ENCODE data around the gene NTRK3. TPM values are rescaled to one million over a fixed set of nuclear protein-coding genes. Genes with fewer than 3 reads are reported as not detected.

Gene NTRK3
- total RNA-seq, result 0.37 and 0.51 TPM in 2 replicates

DNA sequence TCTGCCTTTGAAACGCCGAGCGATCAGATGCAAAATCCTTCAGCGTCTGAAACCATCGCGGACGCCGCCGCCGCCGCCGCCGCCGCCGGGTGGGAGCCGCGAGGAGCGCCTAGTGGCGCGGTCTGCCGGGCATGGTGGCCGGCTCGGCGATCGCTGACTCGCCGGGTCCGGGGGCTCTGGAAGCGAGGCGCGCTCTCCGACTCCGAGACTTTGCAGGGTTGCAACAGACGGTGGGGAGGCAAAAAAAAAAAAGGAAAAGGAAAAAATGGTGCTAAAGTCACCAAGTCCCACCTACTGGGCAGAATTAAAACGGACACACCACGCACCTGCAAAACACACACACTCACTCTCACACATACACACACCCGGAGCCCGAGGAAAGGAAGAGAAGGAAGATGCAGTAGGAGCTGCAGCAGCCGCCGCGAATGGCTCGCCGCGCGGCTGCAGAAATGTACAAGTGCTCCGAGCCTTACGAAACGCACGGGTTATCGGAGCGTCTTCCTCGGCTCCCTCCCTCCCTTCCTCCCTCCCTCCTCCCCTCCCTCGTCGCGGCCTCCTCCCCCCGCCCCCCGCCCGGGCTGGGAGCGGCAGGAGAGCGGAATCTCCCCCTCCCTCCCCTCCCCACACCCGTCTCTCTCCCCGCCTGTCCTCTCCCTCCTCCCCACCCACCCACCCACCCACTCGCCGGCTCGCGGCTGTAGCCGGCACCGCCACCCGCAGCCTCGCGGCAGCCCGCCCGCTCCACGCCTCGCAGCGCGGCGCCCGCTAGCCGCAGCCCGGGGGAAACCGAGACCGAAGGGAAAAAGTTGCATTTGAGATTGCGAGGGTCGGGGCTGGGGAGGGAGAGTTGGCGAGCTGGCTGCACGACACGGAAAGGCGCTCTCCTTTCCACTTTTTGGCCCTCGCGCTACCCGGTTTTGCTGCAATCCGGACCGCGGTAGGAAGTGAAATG, at the start of gene NTRK3:
NTRK3 (minus strand) TSS at position 461 of the 952 bp plus-strand sequence. CDS start 586 bp downstream, outside the sequence.
- intact Hi-C loops (cut with micrococcal nuclease), result no loop called here

GRCh38 chr15:88303395-88303794, 46.9 kb upstream of the NTRK3 start:
- intact Hi-C loops (cut with micrococcal nuclease), result no loop called here

DNA sequence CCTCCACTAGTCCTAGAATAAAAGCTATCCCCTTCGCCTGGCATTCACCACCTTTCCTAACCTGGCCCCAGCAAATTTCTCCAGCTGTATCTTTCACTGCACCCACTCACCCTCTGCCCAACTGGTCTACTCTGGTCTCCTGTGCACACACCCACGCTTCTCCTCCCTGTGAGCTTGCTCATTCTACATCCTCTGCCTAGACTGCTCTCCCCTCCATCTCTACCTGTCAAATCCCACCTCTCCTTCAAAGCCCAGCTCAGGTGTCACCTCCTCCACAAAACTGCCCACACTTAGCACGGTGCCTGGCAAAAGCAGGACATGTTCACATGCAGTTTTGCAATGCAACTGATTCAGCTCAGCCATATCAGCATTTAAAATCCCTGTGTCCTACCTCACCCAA, 45.8 kb upstream of the NTRK3 start:
- intact Hi-C loops (cut with micrococcal nuclease), result no loop called here

DNA sequence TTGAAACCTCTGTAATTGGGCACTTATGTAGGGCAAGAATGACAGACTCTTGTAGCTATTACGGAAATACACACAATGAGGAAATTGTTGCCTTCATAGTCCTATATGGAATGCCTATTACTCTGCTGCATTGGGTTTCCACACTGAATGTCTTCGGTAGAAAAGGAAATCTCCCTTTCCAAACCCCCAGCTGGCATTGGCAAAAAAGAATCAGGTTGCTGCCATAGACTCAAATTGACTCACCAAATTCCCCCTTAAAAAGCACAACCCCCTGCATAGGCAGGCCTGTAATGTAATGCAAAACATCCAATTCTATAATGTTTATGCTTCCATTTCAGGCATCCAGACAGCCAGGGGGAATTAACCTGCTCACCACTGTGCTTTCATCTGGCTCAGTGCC, 44.8 kb upstream of the NTRK3 start:
- intact Hi-C loops (cut with micrococcal nuclease), result no loop called here

- intact Hi-C loops (cut with micrococcal nuclease), result no loop called here
These were observed 44.3 kb upstream of the NTRK3 start for GRCh38 chr15:88300861-88301260.

DNA sequence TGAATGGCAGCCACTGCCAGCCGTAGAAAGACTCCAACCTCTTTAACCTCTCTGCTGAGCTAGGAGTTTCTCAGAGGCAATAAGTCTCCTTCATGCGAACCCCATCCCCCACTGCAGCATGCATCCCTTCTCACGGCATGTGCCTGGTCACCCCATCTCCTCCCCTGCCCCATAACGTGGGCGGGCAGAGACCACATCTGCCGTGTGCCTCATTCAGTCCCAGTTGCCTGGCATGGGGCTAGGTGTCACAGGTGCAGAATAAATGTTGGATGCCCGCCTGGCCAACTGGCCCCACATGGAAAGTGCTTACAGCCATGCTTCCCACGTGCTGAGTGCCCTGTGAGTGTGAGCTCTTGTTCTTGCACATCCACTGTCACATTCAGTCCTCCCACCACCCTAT, 43.5 kb upstream of the NTRK3 start:
- intact Hi-C loops (cut with micrococcal nuclease), result no loop called here

- intact Hi-C loops (cut with micrococcal nuclease), result no loop called here
These were observed 43.0 kb upstream of the NTRK3 start for GRCh38 chr15:88299497-88299896.

GRCh38 chr15:88288661-88289060, 32.1 kb upstream of the NTRK3 start:
- intact Hi-C loops (cut with micrococcal nuclease), result no loop called here

GRCh38 chr15:88288206-88288605, 31.7 kb upstream of the NTRK3 start:
- intact Hi-C loops (cut with micrococcal nuclease), result no loop called here

DNA sequence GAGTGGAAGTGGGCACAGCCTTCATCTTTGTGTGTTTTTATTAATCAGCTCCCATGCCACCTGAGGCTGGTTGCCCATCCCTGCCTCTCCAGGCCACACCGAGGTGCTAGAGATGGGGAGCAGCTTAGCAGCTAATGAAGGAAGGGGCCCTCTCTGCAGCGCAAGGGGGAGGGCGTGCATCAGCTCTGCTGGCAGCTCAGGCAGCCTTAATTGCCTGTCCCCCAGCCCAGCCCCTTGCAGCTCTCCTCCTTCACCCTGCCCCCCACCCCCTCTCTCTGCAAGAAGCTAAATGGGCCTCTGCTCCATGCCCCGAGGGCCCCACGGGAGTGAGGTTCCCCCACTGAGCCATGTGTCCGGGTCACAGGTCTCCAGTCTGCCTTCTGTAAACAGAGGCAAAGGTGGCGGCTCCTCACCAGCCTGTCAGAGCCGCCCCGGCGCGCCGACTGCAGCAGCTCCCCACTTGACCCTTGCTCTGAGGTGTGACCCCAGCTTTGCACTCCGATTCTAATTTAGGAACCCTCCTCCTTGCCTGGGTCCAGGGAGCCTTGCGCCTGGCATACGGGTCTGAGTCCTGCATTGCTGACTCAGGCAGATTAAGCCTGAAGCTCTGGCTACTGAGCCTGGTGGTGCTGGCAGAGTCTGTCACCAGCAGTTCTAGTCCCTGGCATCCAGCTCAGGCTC, 27.9 kb upstream of the NTRK3 start:
- intact Hi-C loops (cut with micrococcal nuclease), result no loop called here

DNA sequence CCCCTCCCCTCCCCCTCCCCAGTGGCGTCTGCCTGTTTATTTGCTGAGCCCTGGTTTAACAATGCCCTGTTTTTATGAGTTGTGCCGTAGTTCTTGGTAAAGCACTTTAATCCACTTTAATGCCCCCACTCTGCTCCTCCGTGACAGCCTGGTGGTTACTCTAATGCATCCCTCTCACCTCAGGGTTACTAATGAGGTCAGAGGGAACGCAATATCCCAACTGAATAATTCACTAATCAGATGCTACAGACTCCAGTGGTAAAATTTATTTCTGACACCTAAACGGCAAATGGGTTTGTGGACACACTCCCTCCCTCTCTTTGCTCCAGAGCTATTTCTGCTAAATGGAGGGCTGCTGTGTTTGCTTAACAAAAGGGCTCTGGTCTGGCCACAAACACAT, 26.1 kb upstream of the NTRK3 start:
- intact Hi-C loops (cut with micrococcal nuclease), result no loop called here

- intact Hi-C loops (cut with micrococcal nuclease), result no loop called here
These were observed 20.4 kb upstream of the NTRK3 start for GRCh38 chr15:88276821-88277410.

DNA sequence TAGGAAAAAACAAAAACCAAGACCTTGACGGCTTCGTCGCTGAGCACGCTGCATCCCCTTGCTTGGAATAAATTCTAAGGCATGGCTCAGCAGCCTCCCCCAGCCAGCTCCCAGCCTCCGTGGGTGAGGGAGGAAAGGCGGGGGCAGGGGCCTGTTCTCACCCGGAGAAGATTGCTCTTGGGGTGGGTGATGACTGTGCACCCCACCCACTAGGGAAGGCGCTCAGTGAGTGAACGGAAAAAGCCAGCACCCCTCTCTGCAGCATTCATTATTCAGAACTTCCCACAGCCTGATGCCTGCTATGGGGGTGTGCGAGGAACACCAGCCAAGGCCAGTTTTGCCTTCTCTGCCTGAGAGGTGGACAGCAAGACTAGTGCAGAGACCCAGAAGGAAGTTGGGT, 19.3 kb upstream of the NTRK3 start:
- intact Hi-C loops (cut with micrococcal nuclease), result no loop called here

DNA sequence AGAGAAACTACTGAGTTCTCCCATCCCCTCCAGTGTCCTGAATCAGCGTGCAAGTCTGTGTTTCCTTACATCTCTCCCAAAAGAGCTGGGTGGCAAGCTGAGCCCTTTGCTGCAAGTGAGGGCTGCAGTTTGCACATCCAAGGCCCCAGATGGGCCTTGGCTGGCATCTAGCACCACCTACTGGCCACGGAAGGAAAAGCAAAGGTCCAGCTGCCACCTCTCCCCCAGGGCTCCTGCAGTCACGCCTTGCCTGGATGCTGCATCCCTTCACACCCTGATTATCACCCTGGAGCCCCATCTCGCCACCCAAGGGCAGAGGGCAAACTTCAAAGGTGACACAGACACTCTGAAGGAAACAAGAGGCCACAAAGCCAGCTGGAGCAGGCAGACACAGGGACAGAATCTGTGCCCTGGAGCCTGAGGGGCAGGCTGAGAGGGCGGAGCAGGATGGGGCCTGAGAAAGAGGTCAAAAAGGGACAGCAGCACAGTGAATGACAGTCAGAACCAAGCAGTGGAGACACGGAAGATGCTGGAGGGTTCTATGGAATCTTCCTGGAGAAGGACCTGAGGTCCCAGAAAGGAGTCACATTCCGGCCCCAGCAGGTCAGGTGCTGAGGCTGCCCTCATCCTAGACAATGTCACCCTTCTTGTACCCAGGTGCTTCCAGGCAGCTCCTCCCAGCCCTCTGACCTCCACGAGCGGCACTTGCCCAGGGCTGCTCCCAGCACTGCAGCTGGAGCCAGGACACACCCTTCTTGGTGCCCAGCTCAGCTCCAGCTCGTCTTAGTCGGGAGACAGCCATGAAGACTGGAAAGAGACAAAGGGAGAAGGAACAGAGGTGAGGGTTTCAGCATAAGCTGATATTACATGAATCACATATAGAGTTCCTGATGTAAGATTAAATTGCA, 18.3 kb upstream of the NTRK3 start:
- intact Hi-C loops (cut with micrococcal nuclease), result loop anchor here (1.0 kb wide), 1 partner anchor 28 kb away; no protein-coding TSS in a partner anchor

GRCh38 chr15:88272421-88272820, 15.9 kb upstream of the NTRK3 start:
- intact Hi-C loops (cut with micrococcal nuclease), result no loop called here

GRCh38 chr15:88269356-88270062, 13.0 kb upstream of the NTRK3 start:
- intact Hi-C loops (cut with micrococcal nuclease), result no loop called here

GRCh38 chr15:88267720-88268119, 11.2 kb upstream of the NTRK3 start:
- intact Hi-C loops (cut with micrococcal nuclease), result no loop called here

GRCh38 chr15:88266170-88266569, 9.6 kb upstream of the NTRK3 start:
- intact Hi-C loops (cut with micrococcal nuclease), result no loop called here

DNA sequence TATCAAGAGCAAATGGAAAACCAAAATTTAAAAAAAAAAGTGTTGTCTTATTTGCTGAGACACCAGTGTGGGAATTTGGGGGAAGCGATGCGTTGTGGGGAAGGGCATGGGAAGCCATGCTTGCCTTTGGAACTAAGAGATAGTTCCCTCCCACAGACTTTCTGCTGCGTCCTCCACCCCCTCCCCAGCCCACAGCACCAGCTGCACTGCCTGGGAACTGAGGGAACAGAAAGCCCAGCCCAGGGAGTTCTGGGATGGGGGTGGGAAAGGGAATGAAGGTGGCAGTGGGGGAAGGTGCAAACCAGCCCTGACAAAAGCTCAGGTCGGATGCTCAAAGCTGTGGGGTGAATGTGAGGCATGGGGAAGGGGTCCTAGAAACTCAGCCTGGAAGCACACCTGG, 8.1 kb upstream of the NTRK3 start:
- intact Hi-C loops (cut with micrococcal nuclease), result no loop called here

DNA sequence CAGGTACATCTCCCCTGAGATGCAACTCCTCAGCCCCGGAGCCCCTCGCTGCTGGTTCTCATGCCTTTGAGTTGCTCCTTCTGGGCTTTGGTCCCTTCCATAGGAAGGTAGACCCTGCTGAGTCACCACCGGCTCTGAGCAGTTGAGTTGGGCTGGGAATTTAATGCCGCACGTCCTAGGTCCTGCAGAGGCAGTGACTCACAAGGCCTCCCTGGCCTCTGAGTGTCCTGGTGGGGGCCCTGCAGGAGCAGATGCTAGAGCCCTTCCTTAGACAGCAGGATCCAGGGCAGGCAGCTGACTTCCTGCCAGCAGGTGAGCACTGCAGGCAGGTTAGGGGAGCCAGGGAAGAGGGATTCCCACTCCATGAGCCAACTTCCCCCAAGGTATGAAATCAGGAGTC, 5.5 kb upstream of the NTRK3 start:
- intact Hi-C loops (cut with micrococcal nuclease), result no loop called here

All from T-helper 1 cell treated with Interleukin-12 subunit alpha and Interleukin-12 subunit beta and Interleukin-4 antibody, amounts not matched to agents 30 ng/mL and 1 ng/mL, for 36 hours (primary cell).